Gastroesophageal sphincter (tissue), 4 donors: ENCODE data around the gene MYDGF. TPM values are rescaled to one million over a fixed set of nuclear protein-coding genes. Genes with fewer than 3 reads are reported as not detected.

Source experiments
- ATAC-seq: fragments of 150-250 bp; one replicate; pipeline ENCODE4 v1.9.1; 2016; ENCODE audit warnings: mild to moderate bottlenecking, moderate library complexity
- H3K27ac ChIP-seq, 4 donors: fragments of 200-600 bp; sonication (generic) in 3 of 4; 1 replicate in 3 of 4; 2 replicates in 1 of 4; pipeline ENCODE4 v1.5.1; 2016 to 2019
- H3K27me3 ChIP-seq: fragments of 200-600 bp; sonication (generic); one replicate; pipeline ENCODE4 v1.5.1; 2019
- H3K36me3 ChIP-seq, 2 donors: fragments of 200-600 bp; sonication (generic); one replicate each; pipeline ENCODE4 v1.5.1; 2019; ENCODE audit warnings: control low read depth in 1 of 2
- H3K4me1 ChIP-seq, 3 donors: fragments of 200-600 bp; sonication (generic); 1 replicate in 2 of 3; 2 replicates in 1 of 3; pipeline ENCODE4 v1.5.1; 2016 to 2019; ENCODE audit warnings: control low read depth in 2 of 3
- H3K4me3 ChIP-seq, 2 donors: fragments of 200-600 bp; sonication (generic); one replicate each; pipeline ENCODE4 v1.5.1; 2019; ENCODE audit warnings: mild to moderate bottlenecking in 1 of 2, moderate library complexity in 1 of 2
- H3K9me3 ChIP-seq, 3 donors: fragments of 200-600 bp; sonication (generic); one replicate each; pipeline ENCODE4 v1.5.1; 2017 to 2019; ENCODE audit warnings: control low read depth in 2 of 3
- EP300 ChIP-seq: sonication (generic); formaldehyde crosslinking; IDR thresholded peaks from one replicate; pipeline ENCODE4 v1.6.1; 2017; ENCODE audit warnings: antibody characterized with exemption, mild to moderate bottlenecking
- POLR2A ChIP-seq, 2 donors: fragments of 450-650 bp; IDR thresholded peaks; one replicate each; pipeline ENCODE4 v1.6.1; 2017; ENCODE audit warnings: antibody characterized with exemption in 2 of 2, mild to moderate bottlenecking in 2 of 2, moderate library complexity in 1 of 2
- POLR2AphosphoS5 ChIP-seq: sonication (generic); formaldehyde crosslinking; IDR thresholded peaks from one replicate; pipeline ENCODE4 v1.6.1; 2017; ENCODE audit warnings: antibody characterized with exemption
- WGBS, 2 donors: methylation state at CpG; one replicate each; pipeline ENCODE4 v1.1.5; 2018; ENCODE audit warnings: low coverage in 1 of 2; 5-methylcytosine and 5-hydroxymethylcytosine counted together
- total RNA-seq, 4 donors: library from RNA; depleted of rRNA; stranded (reverse); fragments of >200 nt; gene quantifications; one replicate each; pipeline ENCODE4 v1.1.0, GENCODE V29; 2016
- TF ChIP-seq, protein P1 (sequence below), 4 experiments: fragments of 200-600 bp in 2 of 4; fragments of 450-650 bp in 2 of 4; sonication (generic) in 1 of 4; IDR thresholded peaks; one replicate each; pipeline ENCODE4 v1.5.1; 2017 to 2019; ENCODE audit warnings: antibody characterized with exemption in 4 of 4, mild to moderate bottlenecking in 2 of 4, moderate library complexity in 2 of 4

Gene MYDGF
- total RNA-seq, 4 donors from 2014 or later, result 20.5 to 44.6 (median 30.1) TPM

DNA sequence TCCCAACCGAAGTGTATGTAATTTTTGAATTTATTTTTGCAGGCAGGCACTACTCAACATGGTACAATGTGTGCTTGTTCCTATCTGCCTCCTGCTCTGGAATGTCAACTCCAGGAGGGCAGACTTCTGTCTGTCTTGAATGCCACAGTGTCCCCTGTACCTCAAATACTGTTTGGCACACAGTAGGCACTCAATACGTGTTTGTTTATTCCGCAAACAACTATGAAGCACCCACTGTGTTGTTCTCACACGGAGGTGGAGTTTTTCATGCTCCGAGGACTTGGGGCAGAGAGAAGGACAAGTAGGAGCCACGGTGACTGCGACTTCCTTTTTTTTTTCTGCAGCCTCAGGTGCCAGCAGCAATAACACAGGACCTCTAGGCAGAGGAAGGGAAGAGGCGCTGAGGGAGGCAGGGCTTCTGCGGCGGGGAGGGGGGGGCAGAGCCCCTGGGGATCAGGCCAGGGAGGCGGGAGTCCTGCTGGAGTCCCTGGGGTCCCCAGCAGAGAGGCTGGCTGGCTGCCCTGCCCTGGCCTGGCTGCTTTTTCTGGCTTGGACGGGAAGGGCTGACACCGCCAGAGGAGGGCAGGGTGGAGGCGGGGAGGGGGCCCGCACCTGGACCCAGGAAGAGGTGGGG is 60.1 kb downstream of the MYDGF start:
- ATAC-seq, result no peak
- H3K9me3 ChIP-seq, result no peaks in the 10 kb centered on the region
- H3K27ac ChIP-seq, result no peak overlapping the region
- no peaks in the 10 kb centered on the region for H3K36me3 ChIP-seq
- peaks cover 48% of the 10 kb centered on the region for H3K27me3 ChIP-seq
- TF ChIP-seq POLR2AphosphoS5, result no peak
- TF ChIP-seq, protein P1, sequence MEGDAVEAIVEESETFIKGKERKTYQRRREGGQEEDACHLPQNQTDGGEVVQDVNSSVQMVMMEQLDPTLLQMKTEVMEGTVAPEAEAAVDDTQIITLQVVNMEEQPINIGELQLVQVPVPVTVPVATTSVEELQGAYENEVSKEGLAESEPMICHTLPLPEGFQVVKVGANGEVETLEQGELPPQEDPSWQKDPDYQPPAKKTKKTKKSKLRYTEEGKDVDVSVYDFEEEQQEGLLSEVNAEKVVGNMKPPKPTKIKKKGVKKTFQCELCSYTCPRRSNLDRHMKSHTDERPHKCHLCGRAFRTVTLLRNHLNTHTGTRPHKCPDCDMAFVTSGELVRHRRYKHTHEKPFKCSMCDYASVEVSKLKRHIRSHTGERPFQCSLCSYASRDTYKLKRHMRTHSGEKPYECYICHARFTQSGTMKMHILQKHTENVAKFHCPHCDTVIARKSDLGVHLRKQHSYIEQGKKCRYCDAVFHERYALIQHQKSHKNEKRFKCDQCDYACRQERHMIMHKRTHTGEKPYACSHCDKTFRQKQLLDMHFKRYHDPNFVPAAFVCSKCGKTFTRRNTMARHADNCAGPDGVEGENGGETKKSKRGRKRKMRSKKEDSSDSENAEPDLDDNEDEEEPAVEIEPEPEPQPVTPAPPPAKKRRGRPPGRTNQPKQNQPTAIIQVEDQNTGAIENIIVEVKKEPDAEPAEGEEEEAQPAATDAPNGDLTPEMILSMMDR (IDR thresholded peaks at IDR 0.05), result no peak
- no peak for TF ChIP-seq POLR2A (IDR thresholded peaks at IDR 0.05)
- TF ChIP-seq EP300, result no peak
- peaks cover 0 to 15% (median 4%) of the 10 kb centered on the region in 3 donors for H3K4me1 ChIP-seq
- no peak overlapping the region for H3K4me3 ChIP-seq
- 15 to 17% methylated on average over 6 to 7 of the region's 15 CpGs for WGBS, 2 donors

Other genes with a start within 250 kb of the MYDGF start
- gene UBXN6, start 212.5 kb downstream of the MYDGF start, total RNA-seq, result 100 to 1,000 TPM in 1 of 4 donors, 10 to 100 TPM in 3; 62.6 to 130 (median 80.6) TPM
- 10 to 100 TPM; 33.3 to 49.5 (median 36.2) TPM for gene HDGFL2, start 198.0 kb downstream of the MYDGF start, total RNA-seq
- gene PLIN4, start 151.9 kb downstream of the MYDGF start, total RNA-seq, result 100 to 1,000 TPM in 1 of 4 donors, 10 to 100 TPM in 3; 66.0 to 145 (median 87.5) TPM
- gene PLIN5, start 135.1 kb downstream of the MYDGF start, total RNA-seq, result 10 to 100 TPM in 2 of 4 donors, 1 to 10 TPM in 1, under 1 TPM in 1; 0.49 to 24.3 (median 11.2) TPM
- gene LRG1, start 130.3 kb downstream of the MYDGF start, total RNA-seq, result 1 to 10 TPM in 2 of 4 donors, not detected in 2; 2.1 to 8.5 TPM
- 10 to 100 TPM in 1 of 4 donors, 1 to 10 TPM in 3; 2.0 to 12.4 (median 7.3) TPM for gene SEMA6B, start 110.7 kb downstream of the MYDGF start, total RNA-seq
- 10 to 100 TPM in 1 of 4 donors, 1 to 10 TPM in 3; 5.8 to 16.4 (median 7.0) TPM for gene TNFAIP8L1, start 30.8 kb downstream of the MYDGF start, total RNA-seq
- gene DPP9, start 53.5 kb upstream of the MYDGF start, total RNA-seq, result 10 to 100 TPM; 35.0 to 82.1 (median 42.0) TPM
- gene FEM1A, start 121.4 kb upstream of the MYDGF start, total RNA-seq, result 10 to 100 TPM; 14.1 to 23.9 (median 15.3) TPM
- gene TICAM1, start 161.4 kb upstream of the MYDGF start, total RNA-seq, result 1 to 10 TPM; 3.6 to 7.9 (median 5.1) TPM
- 10 to 100 TPM; 18.5 to 66.3 (median 34.7) TPM for gene PLIN3, start 197.3 kb upstream of the MYDGF start, total RNA-seq
- 1 to 10 TPM in 1 of 4 donors, not detected in 3; 1.1 TPM for gene ARRDC5, start 232.6 kb upstream of the MYDGF start, total RNA-seq
- 1 to 10 TPM in 1 of 4 donors, under 1 TPM in 3; 0.58 to 1.4 (median 0.73) TPM for gene UHRF1, start 239.2 kb upstream of the MYDGF start, total RNA-seq